Measurements from ENCODE around the gene FAM107B.

The FAM107B gene

GRCh38 chr10:14699482-14699881, 75.2 kb downstream of the FAM107B start:
- TF ChIP-seq CTCF (IDR thresholded peaks at IDR 0.05; ENCODE audit: low read depth, low read length): no peak
- in situ Hi-C loops (cut with HindIII; ENCODE audit: low sequenced_read_pairs): no loop called here
- no peak overlapping the region for H3K4me3 ChIP-seq (ENCODE audit: low read depth, low read length)
- no peak for DNase-seq (ENCODE audit: low read depth, low spot score)

- no peak overlapping the region for H3K4me3 ChIP-seq (ENCODE audit: low read depth, low read length)
- in situ Hi-C loops (cut with HindIII; ENCODE audit: low sequenced_read_pairs): no loop called here
- no peak for TF ChIP-seq CTCF (IDR thresholded peaks at IDR 0.05; ENCODE audit: low read depth, low read length)
- no peak for DNase-seq (ENCODE audit: low read depth, low spot score)
These were observed 75.9 kb downstream of the FAM107B start for GRCh38 chr10:14698829-14699170.

GRCh38 chr10:14698111-14698828, 76.4 kb downstream of the FAM107B start:
- in situ Hi-C loops (cut with HindIII; ENCODE audit: low sequenced_read_pairs): no loop called here
- TF ChIP-seq CTCF (IDR thresholded peaks at IDR 0.05; ENCODE audit: low read depth, low read length): no peak
- no peak overlapping the region for H3K4me3 ChIP-seq (ENCODE audit: low read depth, low read length)
- DNase-seq (ENCODE audit: low read depth, low spot score): peak; percentile 16

GRCh38 chr10:14697281-14697680, 77.4 kb downstream of the FAM107B start:
- in situ Hi-C loops (cut with HindIII; ENCODE audit: low sequenced_read_pairs): no loop called here
- DNase-seq (ENCODE audit: low read depth, low spot score): no peak

GRCh38 chr10:14696821-14697220, 77.9 kb downstream of the FAM107B start:
- TF ChIP-seq CTCF (IDR thresholded peaks at IDR 0.05; ENCODE audit: low read depth, low read length): no peak
- no peak overlapping the region for H3K4me3 ChIP-seq (ENCODE audit: low read depth, low read length)
- DNase-seq (ENCODE audit: low read depth, low spot score): no peak
- in situ Hi-C loops (cut with HindIII; ENCODE audit: low sequenced_read_pairs): no loop called here

More at GRCh38 chr10:14697281-14697680, 77.4 kb downstream of the FAM107B start:
- TF ChIP-seq CTCF (IDR thresholded peaks at IDR 0.05; ENCODE audit: low read depth, low read length): no peak
- no peak overlapping the region for H3K4me3 ChIP-seq (ENCODE audit: low read depth, low read length)

GRCh38 chr10:14695847-14696480, 78.7 kb downstream of the FAM107B start:
- in situ Hi-C loops (cut with HindIII; ENCODE audit: low sequenced_read_pairs): no loop called here

More at GRCh38 chr10:14695847-14696480, 78.7 kb downstream of the FAM107B start:
- no peak for TF ChIP-seq CTCF (IDR thresholded peaks at IDR 0.05; ENCODE audit: low read depth, low read length)
- no peak overlapping the region for H3K4me3 ChIP-seq (ENCODE audit: low read depth, low read length)
- DNase-seq (ENCODE audit: low read depth, low spot score): no peak
